HEK293 (cell line): ENCODE results near the gene IFI27L2.

Experiments
- CTCF ChIA-PET: fragments of 350-600 bp; formaldehyde crosslinking; extraction: SDS; loops from one replicate; lab custom pipeline; 2021; ENCODE audit warnings: antibody characterized with exemption; lab: Yijun Ruan, JAX
- POLR2A ChIA-PET: fragments of 300-600 bp; formaldehyde crosslinking; extraction: SDS; loops from one replicate; lab custom pipeline; 2020; ENCODE audit warnings: antibody characterized with exemption, inconsistent platforms; lab: Yijun Ruan, JAX
- H3K27ac ChIP-seq: fragments of 200-500 bp; sonication (Bioruptor generic); 2 replicates; pipeline ENCODE4 v1.5.1; 2014; ENCODE audit warnings: low read depth, low read length, control low read depth, inconsistent platforms; ENCODE audit errors: extremely low read depth
- H3K36me3 ChIP-seq, 2 experiments: fragments of 200-500 bp in 1 of 2; sonication (Bioruptor generic) in 1 of 2; 1 replicate in 1 of 2; 2 replicates in 1 of 2; pipeline ENCODE4 v1.5.1; 2014 to 2017; ENCODE audit warnings: inconsistent platforms in 2 of 2, low read length in 2 of 2; ENCODE audit not compliant: control insufficient read depth in 2 of 2, insufficient read depth in 1 of 2
- H3K4me1 ChIP-seq: fragments of 200-500 bp; sonication (Bioruptor generic); 2 replicates; pipeline ENCODE4 v1.5.1; 2014; ENCODE audit warnings: mild to moderate bottlenecking, low read length, inconsistent platforms; ENCODE audit not compliant: control insufficient read depth, insufficient read depth
- H3K4me3 ChIP-seq: 2 replicates; pipeline ENCODE4 v1.5.1; 2011; ENCODE audit warnings: low read depth, mild to moderate bottlenecking, control low read depth, low read length, moderate library complexity
- H3K9me3 ChIP-seq: fragments of 200-500 bp; sonication (Bioruptor generic); 2 replicates; pipeline ENCODE4 v1.5.1; 2014; ENCODE audit warnings: low read depth, low read length, inconsistent platforms; ENCODE audit not compliant: control insufficient read depth, insufficient read depth
- KLF1 ChIP-seq: fragments of 450-650 bp; formaldehyde crosslinking; IDR thresholded peaks from 2 replicates; pipeline ENCODE4 v1.5.1; 2016; ENCODE audit warnings: missing biosample characterization, missing genetic modification characterization
- KLF10 ChIP-seq: fragments of 450-650 bp; IDR thresholded peaks from 2 replicates; pipeline ENCODE4 v1.5.1; 2018; ENCODE audit warnings: missing biosample characterization, mild to moderate bottlenecking, missing genetic modification characterization
- RBAK ChIP-seq: fragments of 450-650 bp; formaldehyde crosslinking; IDR thresholded peaks from 2 replicates; pipeline ENCODE4 v1.5.1; 2016; ENCODE audit warnings: missing biosample characterization, missing genetic modification characterization
- YY2 ChIP-seq: fragments of 450-650 bp; formaldehyde crosslinking; IDR thresholded peaks from 2 replicates; pipeline ENCODE4 v1.5.1; 2016; ENCODE audit warnings: missing biosample characterization, missing genetic modification characterization
- ZBTB20 ChIP-seq: fragments of 450-650 bp; formaldehyde crosslinking; IDR thresholded peaks from 2 replicates; pipeline ENCODE4 v1.5.1; 2016; ENCODE audit warnings: missing biosample characterization, missing genetic modification characterization
- ZBTB49 ChIP-seq: fragments of 450-650 bp; formaldehyde crosslinking; IDR thresholded peaks from 2 replicates; pipeline ENCODE4 v1.5.1; 2016; ENCODE audit warnings: missing biosample characterization, missing genetic modification characterization, low read depth
- ZFHX2 ChIP-seq: fragments of 450-650 bp; formaldehyde crosslinking; conservative IDR thresholded peaks from 2 replicates; pipeline ENCODE4 v1.5.1; 2016; ENCODE audit warnings: missing biosample characterization, missing genetic modification characterization
- ZNF211 ChIP-seq: fragments of 450-650 bp; formaldehyde crosslinking; IDR thresholded peaks from 2 replicates; pipeline ENCODE4 v1.5.1; 2016; ENCODE audit warnings: low read depth, missing biosample characterization, missing genetic modification characterization
- ZNF26 ChIP-seq: fragments of 450-650 bp; formaldehyde crosslinking; IDR thresholded peaks from 2 replicates; pipeline ENCODE4 v1.5.1; 2016; ENCODE audit warnings: missing biosample characterization, missing genetic modification characterization
- ZNF324 ChIP-seq: fragments of 450-650 bp; formaldehyde crosslinking; IDR thresholded peaks from 2 replicates; pipeline ENCODE4 v1.5.1; 2016; ENCODE audit warnings: missing biosample characterization, missing genetic modification characterization
- ZNF341 ChIP-seq: fragments of 450-650 bp; formaldehyde crosslinking; IDR thresholded peaks from 2 replicates; pipeline ENCODE4; 2016; ENCODE audit warnings: low read depth, missing biosample characterization, missing genetic modification characterization
- ZNF391 ChIP-seq: fragments of 450-650 bp; formaldehyde crosslinking; IDR thresholded peaks from 2 replicates; pipeline ENCODE4 v1.5.1; 2016; ENCODE audit warnings: low read depth, missing biosample characterization, missing genetic modification characterization, borderline replicate concordance
- ZNF449 ChIP-seq: fragments of 450-650 bp; formaldehyde crosslinking; IDR thresholded peaks from 2 replicates; pipeline ENCODE4 v1.5.1; 2017; ENCODE audit warnings: missing biosample characterization, mild to moderate bottlenecking, missing genetic modification characterization, moderate library complexity
- ZNF610 ChIP-seq: fragments of 450-650 bp; formaldehyde crosslinking; IDR thresholded peaks from 2 replicates; pipeline ENCODE4 v1.5.1; 2016; ENCODE audit warnings: missing biosample characterization, missing genetic modification characterization, borderline replicate concordance
- ZNF843 ChIP-seq: fragments of 450-650 bp; formaldehyde crosslinking; IDR thresholded peaks from 2 replicates; pipeline ENCODE4 v1.5.1; 2016; ENCODE audit warnings: missing biosample characterization, missing genetic modification characterization
- ZSCAN5A ChIP-seq: fragments of 450-650 bp; formaldehyde crosslinking; IDR thresholded peaks from 2 replicates; pipeline ENCODE4 v1.5.1; 2016; ENCODE audit warnings: missing biosample characterization, missing genetic modification characterization
- TF ChIP-seq, protein P1 (sequence below): fragments of 450-650 bp; formaldehyde crosslinking; IDR thresholded peaks from 2 replicates; pipeline ENCODE4 v1.5.1; 2016; ENCODE audit warnings: missing biosample characterization, missing genetic modification characterization
- TF ChIP-seq, protein P2 (sequence below): fragments of 450-650 bp; formaldehyde crosslinking; optimal IDR thresholded peaks from 2 replicates; pipeline ENCODE3; 2016; ENCODE audit warnings: missing biosample characterization, mild to moderate bottlenecking, missing genetic modification characterization

Gene IFI27L2

GRCh38 chr14:94097091-94097490, 32.3 kb downstream of the IFI27L2 start:
- ChIA-PET POLR2A (no interaction called here), CTCF (interaction anchor here (0.6 kb wide), 1 partner anchor 42 kb away, joined by 3 read pairs; no protein-coding TSS in a partner anchor)
- peaks cover 0 to 25% of the 10 kb centered on the region in 2 experiments; a peak in 1 of 3 replicates for H3K36me3 ChIP-seq

More at GRCh38 chr14:94097091-94097490, 32.3 kb downstream of the IFI27L2 start:
- Histone ChIP-seq H3K27ac (no peak overlapping the region), H3K4me3 (no peak overlapping the region), H3K9me3 (no peaks in the 10 kb centered on the region), H3K4me1 (no peaks in the 10 kb centered on the region)
- no peak for TF ChIP-seq RBAK (tag by site-specific recombination)
- TF ChIP-seq, protein P1, sequence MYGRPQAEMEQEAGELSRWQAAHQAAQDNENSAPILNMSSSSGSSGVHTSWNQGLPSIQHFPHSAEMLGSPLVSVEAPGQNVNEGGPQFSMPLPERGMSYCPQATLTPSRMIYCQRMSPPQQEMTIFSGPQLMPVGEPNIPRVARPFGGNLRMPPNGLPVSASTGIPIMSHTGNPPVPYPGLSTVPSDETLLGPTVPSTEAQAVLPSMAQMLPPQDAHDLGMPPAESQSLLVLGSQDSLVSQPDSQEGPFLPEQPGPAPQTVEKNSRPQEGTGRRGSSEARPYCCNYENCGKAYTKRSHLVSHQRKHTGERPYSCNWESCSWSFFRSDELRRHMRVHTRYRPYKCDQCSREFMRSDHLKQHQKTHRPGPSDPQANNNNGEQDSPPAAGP (tag by site-specific recombination), result no peak
- TF ChIP-seq ZNF610, result no peak
- no peak for TF ChIP-seq ZNF391 (tag by site-specific recombination)
- no peak for TF ChIP-seq ZFHX2 (tag by site-specific recombination)
- TF ChIP-seq, protein P2, sequence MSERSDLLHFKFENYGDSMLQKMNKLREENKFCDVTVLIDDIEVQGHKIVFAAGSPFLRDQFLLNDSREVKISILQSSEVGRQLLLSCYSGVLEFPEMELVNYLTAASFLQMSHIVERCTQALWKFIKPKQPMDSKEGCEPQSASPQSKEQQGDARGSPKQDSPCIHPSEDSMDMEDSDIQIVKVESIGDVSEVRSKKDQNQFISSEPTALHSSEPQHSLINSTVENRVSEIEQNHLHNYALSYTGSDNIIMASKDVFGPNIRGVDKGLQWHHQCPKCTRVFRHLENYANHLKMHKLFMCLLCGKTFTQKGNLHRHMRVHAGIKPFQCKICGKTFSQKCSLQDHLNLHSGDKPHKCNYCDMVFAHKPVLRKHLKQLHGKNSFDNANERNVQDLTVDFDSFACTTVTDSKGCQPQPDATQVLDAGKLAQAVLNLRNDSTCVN (tag by site-specific recombination), result no peak
- TF ChIP-seq ZBTB20 (tag by site-specific recombination), result no peak
- TF ChIP-seq ZBTB49 (tag by site-specific recombination), result no peak
- no peak for TF ChIP-seq ZNF449
- TF ChIP-seq ZNF324 (tag by site-specific recombination), result no peak
- TF ChIP-seq ZNF843 (tag by site-specific recombination), result no peak
- no peak for TF ChIP-seq YY2 (tag by site-specific recombination)
- TF ChIP-seq ZNF341 (tag by site-specific recombination), result no peak
- TF ChIP-seq ZNF211 (tag by site-specific recombination), result no peak
- TF ChIP-seq ZNF26 (tag by site-specific recombination), result no peak
- TF ChIP-seq KLF1 (tag by site-specific recombination), result no peak
- no peak for TF ChIP-seq KLF10 (tag by site-specific recombination)
- TF ChIP-seq ZSCAN5A (tag by site-specific recombination), result no peak
